Measurements from ENCODE around the gene NRBP1. TPM values are rescaled to one million over a fixed set of nuclear protein-coding genes. Genes with fewer than 3 reads are reported as not detected.

Gene NRBP1
- total and polyA plus RNA-seq, 2 of the 8 experiments (the other 6 are each of a cell fraction or from before 2014, with no cell fraction given), result 115 to 145 TPM

DNA sequence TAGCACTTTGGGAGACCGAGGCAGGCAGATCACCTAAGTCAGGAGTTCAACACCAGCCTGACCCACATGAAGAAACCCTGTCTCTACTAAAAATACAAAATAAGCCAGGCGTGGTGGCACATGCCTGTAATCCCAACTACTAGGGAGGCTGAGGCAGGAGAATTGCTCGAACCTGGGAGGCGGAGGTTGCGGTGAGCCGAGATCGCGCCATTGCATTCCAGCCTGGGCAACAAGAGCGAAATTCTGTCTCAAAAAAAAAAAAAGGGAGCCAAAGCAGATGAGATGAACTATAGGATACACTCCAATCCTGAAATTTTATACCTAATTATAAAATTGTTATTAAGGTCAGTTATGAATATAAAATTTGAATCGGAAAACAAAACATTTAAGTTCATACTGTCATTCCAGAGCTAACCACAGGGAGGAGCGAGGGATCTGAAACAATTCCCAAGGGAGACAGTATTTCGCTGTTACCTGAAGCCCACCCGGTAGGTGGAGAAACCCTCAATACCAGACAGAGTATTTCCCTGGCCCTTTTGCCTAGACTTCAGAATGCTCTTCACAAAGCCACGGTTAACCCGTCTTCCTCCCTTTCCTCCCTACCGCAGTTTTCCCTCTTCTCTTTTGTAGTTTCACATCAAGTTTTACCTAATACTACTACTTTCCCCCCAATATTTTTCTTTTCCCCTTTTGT lies 20.5 kb upstream of the NRBP1 start (continued):
- TF ChIP-seq RAD21 (IDR thresholded peaks at IDR 0.05 in 1 of 2, conservative IDR thresholded peaks at IDR 0.05 in 1 of 2; ENCODE audit: low read depth in 2 of 2, low read length in 2 of 2) (peak; percentile 64 to 75), SIN3A (conservative IDR thresholded peaks at IDR 0.05 in 1 of 2, IDR thresholded peaks at IDR 0.05 in 1 of 2; ENCODE audit: low read depth in 1 of 2, low read length in 2 of 2) (no peak), POU5F1 (IDR thresholded peaks at IDR 0.05; ENCODE audit: low read depth, low read length) (no peak), SUZ12 (IDR thresholded peaks at IDR 0.05; ENCODE audit: low read length) (no peak), TBP (IDR thresholded peaks at IDR 0.05; ENCODE audit: low read depth, low read length) (0 out of 2 replicates have a peak, but pooled peaks have one; percentile 19), GTF2F1 (IDR thresholded peaks at IDR 0.05; ENCODE audit: borderline replicate concordance, low read depth, low read length) (no peak), TCF12 (IDR thresholded peaks at IDR 0.05; ENCODE audit: low read depth, low read length) (no peak), ZNF274 (IDR thresholded peaks at IDR 0.05; ENCODE audit: borderline replicate concordance, extremely low read depth, low read length) (no peak), TAF7 (optimal IDR thresholded peaks at IDR 0.05; ENCODE audit: borderline replicate concordance, low read depth, low read length) (no peak), RFX5 (IDR thresholded peaks at IDR 0.05; ENCODE audit: borderline replicate concordance, low read depth, low read length) (no peak), JUN (IDR thresholded peaks at IDR 0.05; ENCODE audit: low read depth, low read length) (no peak), RNF2 (IDR thresholded peaks at IDR 0.05; ENCODE audit: borderline replicate concordance, low read depth, low read length, missing control alignments, poor library complexity, severe bottlenecking) (no peak), SP4 (IDR thresholded peaks at IDR 0.05; ENCODE audit: low read length) (no peak), CBX5 (IDR thresholded peaks at IDR 0.05; ENCODE audit: low read depth, low read length) (no peak), SRF (IDR thresholded peaks at IDR 0.05; ENCODE audit: low read depth, low read length) (no peak), CHD2 (IDR thresholded peaks at IDR 0.05; ENCODE audit: low read length) (no peak)
- TF ChIP-seq, protein P1, sequence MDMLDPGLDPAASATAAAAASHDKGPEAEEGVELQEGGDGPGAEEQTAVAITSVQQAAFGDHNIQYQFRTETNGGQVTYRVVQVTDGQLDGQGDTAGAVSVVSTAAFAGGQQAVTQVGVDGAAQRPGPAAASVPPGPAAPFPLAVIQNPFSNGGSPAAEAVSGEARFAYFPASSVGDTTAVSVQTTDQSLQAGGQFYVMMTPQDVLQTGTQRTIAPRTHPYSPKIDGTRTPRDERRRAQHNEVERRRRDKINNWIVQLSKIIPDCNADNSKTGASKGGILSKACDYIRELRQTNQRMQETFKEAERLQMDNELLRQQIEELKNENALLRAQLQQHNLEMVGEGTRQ (IDR thresholded peaks at IDR 0.05; ENCODE audit: low read length), result no peak
- TF ChIP-seq, protein P2, sequence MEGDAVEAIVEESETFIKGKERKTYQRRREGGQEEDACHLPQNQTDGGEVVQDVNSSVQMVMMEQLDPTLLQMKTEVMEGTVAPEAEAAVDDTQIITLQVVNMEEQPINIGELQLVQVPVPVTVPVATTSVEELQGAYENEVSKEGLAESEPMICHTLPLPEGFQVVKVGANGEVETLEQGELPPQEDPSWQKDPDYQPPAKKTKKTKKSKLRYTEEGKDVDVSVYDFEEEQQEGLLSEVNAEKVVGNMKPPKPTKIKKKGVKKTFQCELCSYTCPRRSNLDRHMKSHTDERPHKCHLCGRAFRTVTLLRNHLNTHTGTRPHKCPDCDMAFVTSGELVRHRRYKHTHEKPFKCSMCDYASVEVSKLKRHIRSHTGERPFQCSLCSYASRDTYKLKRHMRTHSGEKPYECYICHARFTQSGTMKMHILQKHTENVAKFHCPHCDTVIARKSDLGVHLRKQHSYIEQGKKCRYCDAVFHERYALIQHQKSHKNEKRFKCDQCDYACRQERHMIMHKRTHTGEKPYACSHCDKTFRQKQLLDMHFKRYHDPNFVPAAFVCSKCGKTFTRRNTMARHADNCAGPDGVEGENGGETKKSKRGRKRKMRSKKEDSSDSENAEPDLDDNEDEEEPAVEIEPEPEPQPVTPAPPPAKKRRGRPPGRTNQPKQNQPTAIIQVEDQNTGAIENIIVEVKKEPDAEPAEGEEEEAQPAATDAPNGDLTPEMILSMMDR (IDR thresholded peaks at IDR 0.05; ENCODE audit: control extremely low read depth in 1 of 3, insufficient read depth in 1 of 3, low read depth in 1 of 3, low read length in 3 of 3), result peak; percentile 11 to 83 (median 72)

All from H1 (cell line).